ENCODE data around the gene TENT4A.

The TENT4A gene

GRCh38 chr5:6729386-6730310 lies 16.4 kb downstream of the TENT4A start:
- H3K4me1 ChIP-seq (ENCODE audit: control insufficient read depth in 2 of 2, insufficient read depth in 2 of 2, low read length in 2 of 2): peaks cover 20 to 27% of the 10 kb centered on the region in 2 donors
- H3K9me3 ChIP-seq (ENCODE audit: control insufficient read depth in 2 of 2, low read length in 2 of 2): no peaks in the 10 kb centered on the region
- H3K27me3 ChIP-seq (ENCODE audit: control insufficient read depth in 2 of 2, insufficient read depth in 2 of 2, low read length in 2 of 2): no peaks in the 10 kb centered on the region
- H3K27ac ChIP-seq (ENCODE audit: low read depth in 2 of 2, low read length in 2 of 2): peak overlapping the region in 1 of 2 donors; percentile 7
- no peak overlapping the region for H3K9ac ChIP-seq (ENCODE audit: low read depth in 1 of 2, low read length in 2 of 2)
- H3K36me3 ChIP-seq (ENCODE audit: control insufficient read depth in 2 of 2, insufficient read depth in 2 of 2, low read length in 2 of 2): peaks cover 3 to 8% of the 10 kb centered on the region in 2 donors
- peak overlapping the region in 1 of 2 donors; percentile 4 for H3K4me3 ChIP-seq (ENCODE audit: low read length in 2 of 2)

- H3K9ac ChIP-seq (ENCODE audit: low read depth in 1 of 2, low read length in 2 of 2): no peak overlapping the region
- H3K4me3 ChIP-seq (ENCODE audit: low read length in 2 of 2): no peak overlapping the region
- H3K27ac ChIP-seq (ENCODE audit: low read depth in 2 of 2, low read length in 2 of 2): no peak overlapping the region
- no peaks in the 10 kb centered on the region for H3K9me3 ChIP-seq (ENCODE audit: control insufficient read depth in 2 of 2, low read length in 2 of 2)
- H3K36me3 ChIP-seq (ENCODE audit: control insufficient read depth in 2 of 2, insufficient read depth in 2 of 2, low read length in 2 of 2): peaks cover 3 to 8% of the 10 kb centered on the region in 2 donors
- H3K27me3 ChIP-seq (ENCODE audit: control insufficient read depth in 2 of 2, insufficient read depth in 2 of 2, low read length in 2 of 2): no peaks in the 10 kb centered on the region
- peaks cover 20 to 27% of the 10 kb centered on the region in 2 donors for H3K4me1 ChIP-seq (ENCODE audit: control insufficient read depth in 2 of 2, insufficient read depth in 2 of 2, low read length in 2 of 2)
Observed at GRCh38 chr5:6730407-6730806, 17.2 kb downstream of the TENT4A start.

GRCh38 chr5:6730807-6731206 lies 17.6 kb downstream of the TENT4A start:
- Histone ChIP-seq H3K27me3 (ENCODE audit: control insufficient read depth in 2 of 2, insufficient read depth in 2 of 2, low read length in 2 of 2) (no peaks in the 10 kb centered on the region), H3K27ac (ENCODE audit: low read depth in 2 of 2, low read length in 2 of 2) (no peak overlapping the region), H3K4me3 (ENCODE audit: low read length in 2 of 2) (no peak overlapping the region), H3K9me3 (ENCODE audit: control insufficient read depth in 2 of 2, low read length in 2 of 2) (no peaks in the 10 kb centered on the region), H3K9ac (ENCODE audit: low read depth in 1 of 2, low read length in 2 of 2) (no peak overlapping the region), H3K4me1 (ENCODE audit: control insufficient read depth in 2 of 2, insufficient read depth in 2 of 2, low read length in 2 of 2) (peaks cover 20 to 27% of the 10 kb centered on the region in 2 donors), H3K36me3 (ENCODE audit: control insufficient read depth in 2 of 2, insufficient read depth in 2 of 2, low read length in 2 of 2) (peaks cover 3 to 7% of the 10 kb centered on the region in 2 donors)

GRCh38 chr5:6731465-6732237 lies 18.4 kb downstream of the TENT4A start:
- H3K9ac ChIP-seq (ENCODE audit: low read depth in 1 of 2, low read length in 2 of 2): no peak overlapping the region
- no peaks in the 10 kb centered on the region for H3K36me3 ChIP-seq (ENCODE audit: control insufficient read depth in 2 of 2, insufficient read depth in 2 of 2, low read length in 2 of 2)
- H3K4me1 ChIP-seq (ENCODE audit: control insufficient read depth in 2 of 2, insufficient read depth in 2 of 2, low read length in 2 of 2): peaks cover 20 to 27% of the 10 kb centered on the region in 2 donors
- no peaks in the 10 kb centered on the region for H3K9me3 ChIP-seq (ENCODE audit: control insufficient read depth in 2 of 2, low read length in 2 of 2)
- no peak overlapping the region for H3K4me3 ChIP-seq (ENCODE audit: low read length in 2 of 2)
- no peaks in the 10 kb centered on the region for H3K27me3 ChIP-seq (ENCODE audit: control insufficient read depth in 2 of 2, insufficient read depth in 2 of 2, low read length in 2 of 2)
- H3K27ac ChIP-seq (ENCODE audit: low read depth in 2 of 2, low read length in 2 of 2): no peak overlapping the region

GRCh38 chr5:6732634-6733410 lies 19.6 kb downstream of the TENT4A start:
- Histone ChIP-seq H3K27me3 (ENCODE audit: control insufficient read depth in 2 of 2, insufficient read depth in 2 of 2, low read length in 2 of 2) (no peaks in the 10 kb centered on the region), H3K4me3 (ENCODE audit: low read length in 2 of 2) (no peak overlapping the region), H3K4me1 (ENCODE audit: control insufficient read depth in 2 of 2, insufficient read depth in 2 of 2, low read length in 2 of 2) (peaks cover 20 to 27% of the 10 kb centered on the region in 2 donors), H3K27ac (ENCODE audit: low read depth in 2 of 2, low read length in 2 of 2) (no peak overlapping the region), H3K9me3 (ENCODE audit: control insufficient read depth in 2 of 2, low read length in 2 of 2) (no peaks in the 10 kb centered on the region), H3K36me3 (ENCODE audit: control insufficient read depth in 2 of 2, insufficient read depth in 2 of 2, low read length in 2 of 2) (peaks cover 3 to 6% of the 10 kb centered on the region in 2 donors), H3K9ac (ENCODE audit: low read depth in 1 of 2, low read length in 2 of 2) (no peak overlapping the region)

- H3K27ac ChIP-seq (ENCODE audit: low read depth in 2 of 2, low read length in 2 of 2): no peak overlapping the region
- no peaks in the 10 kb centered on the region for H3K27me3 ChIP-seq (ENCODE audit: control insufficient read depth in 2 of 2, insufficient read depth in 2 of 2, low read length in 2 of 2)
- peaks cover 7 to 11% of the 10 kb centered on the region in 2 donors for H3K36me3 ChIP-seq (ENCODE audit: control insufficient read depth in 2 of 2, insufficient read depth in 2 of 2, low read length in 2 of 2)
- peaks cover 20 to 27% of the 10 kb centered on the region in 2 donors for H3K4me1 ChIP-seq (ENCODE audit: control insufficient read depth in 2 of 2, insufficient read depth in 2 of 2, low read length in 2 of 2)
- no peaks in the 10 kb centered on the region for H3K9me3 ChIP-seq (ENCODE audit: control insufficient read depth in 2 of 2, low read length in 2 of 2)
- no peak overlapping the region for H3K9ac ChIP-seq (ENCODE audit: low read depth in 1 of 2, low read length in 2 of 2)
- no peak overlapping the region for H3K4me3 ChIP-seq (ENCODE audit: low read length in 2 of 2)
Observed at GRCh38 chr5:6733411-6734242, 20.4 kb downstream of the TENT4A start.

GRCh38 chr5:6734243-6734700 lies 21.0 kb downstream of the TENT4A start:
- H3K4me1 ChIP-seq (ENCODE audit: control insufficient read depth in 2 of 2, insufficient read depth in 2 of 2, low read length in 2 of 2): peaks cover 20 to 26% of the 10 kb centered on the region in 2 donors
- H3K27ac ChIP-seq (ENCODE audit: low read depth in 2 of 2, low read length in 2 of 2): no peak overlapping the region

GRCh38 chr5:6734781-6735180 lies 21.5 kb downstream of the TENT4A start:
- peaks cover 19 to 22% of the 10 kb centered on the region in 2 donors for H3K36me3 ChIP-seq (ENCODE audit: control insufficient read depth in 2 of 2, insufficient read depth in 2 of 2, low read length in 2 of 2)
- no peak overlapping the region for H3K9ac ChIP-seq (ENCODE audit: low read depth in 1 of 2, low read length in 2 of 2)
- H3K27me3 ChIP-seq (ENCODE audit: control insufficient read depth in 2 of 2, insufficient read depth in 2 of 2, low read length in 2 of 2): no peaks in the 10 kb centered on the region
- no peaks in the 10 kb centered on the region for H3K9me3 ChIP-seq (ENCODE audit: control insufficient read depth in 2 of 2, low read length in 2 of 2)
- H3K4me3 ChIP-seq (ENCODE audit: low read length in 2 of 2): no peak overlapping the region
- peaks cover 20 to 22% of the 10 kb centered on the region in 2 donors for H3K4me1 ChIP-seq (ENCODE audit: control insufficient read depth in 2 of 2, insufficient read depth in 2 of 2, low read length in 2 of 2)
- no peak overlapping the region for H3K27ac ChIP-seq (ENCODE audit: low read depth in 2 of 2, low read length in 2 of 2)

More at GRCh38 chr5:6734243-6734700, 21.0 kb downstream of the TENT4A start:
- H3K9me3 ChIP-seq (ENCODE audit: control insufficient read depth in 2 of 2, low read length in 2 of 2): no peaks in the 10 kb centered on the region
- H3K4me3 ChIP-seq (ENCODE audit: low read length in 2 of 2): no peak overlapping the region
- peaks cover 14 to 17% of the 10 kb centered on the region in 2 donors for H3K36me3 ChIP-seq (ENCODE audit: control insufficient read depth in 2 of 2, insufficient read depth in 2 of 2, low read length in 2 of 2)
- no peak overlapping the region for H3K9ac ChIP-seq (ENCODE audit: low read depth in 1 of 2, low read length in 2 of 2)
- no peaks in the 10 kb centered on the region for H3K27me3 ChIP-seq (ENCODE audit: control insufficient read depth in 2 of 2, insufficient read depth in 2 of 2, low read length in 2 of 2)

- H3K36me3 ChIP-seq (ENCODE audit: control insufficient read depth in 2 of 2, insufficient read depth in 2 of 2, low read length in 2 of 2): peaks cover 28 to 31% of the 10 kb centered on the region in 2 donors
Observed at GRCh38 chr5:6736106-6736505, 22.9 kb downstream of the TENT4A start.

More at GRCh38 chr5:6736106-6736505, 22.9 kb downstream of the TENT4A start:
- no peaks in the 10 kb centered on the region for H3K9me3 ChIP-seq (ENCODE audit: control insufficient read depth in 2 of 2, low read length in 2 of 2)
- no peak overlapping the region for H3K9ac ChIP-seq (ENCODE audit: low read depth in 1 of 2, low read length in 2 of 2)
- no peak overlapping the region for H3K4me3 ChIP-seq (ENCODE audit: low read length in 2 of 2)
- peaks cover 9 to 16% of the 10 kb centered on the region in 2 donors for H3K4me1 ChIP-seq (ENCODE audit: control insufficient read depth in 2 of 2, insufficient read depth in 2 of 2, low read length in 2 of 2)
- no peaks in the 10 kb centered on the region for H3K27me3 ChIP-seq (ENCODE audit: control insufficient read depth in 2 of 2, insufficient read depth in 2 of 2, low read length in 2 of 2)
- no peak overlapping the region for H3K27ac ChIP-seq (ENCODE audit: low read depth in 2 of 2, low read length in 2 of 2)

Data from mucosa of rectum (tissue), 2 donors.